GM19193 (cell line): Measurements from ENCODE around the gene CTDP1.

ENCODE experiments used
- POLR2A ChIP-seq: IDR thresholded peaks from 4 replicates; pipeline ENCODE4 v1.6.1; 2011; ENCODE audit not compliant: insufficient read depth, insufficient read length; ENCODE audit errors: extremely low read depth

CTDP1 gene

DNA sequence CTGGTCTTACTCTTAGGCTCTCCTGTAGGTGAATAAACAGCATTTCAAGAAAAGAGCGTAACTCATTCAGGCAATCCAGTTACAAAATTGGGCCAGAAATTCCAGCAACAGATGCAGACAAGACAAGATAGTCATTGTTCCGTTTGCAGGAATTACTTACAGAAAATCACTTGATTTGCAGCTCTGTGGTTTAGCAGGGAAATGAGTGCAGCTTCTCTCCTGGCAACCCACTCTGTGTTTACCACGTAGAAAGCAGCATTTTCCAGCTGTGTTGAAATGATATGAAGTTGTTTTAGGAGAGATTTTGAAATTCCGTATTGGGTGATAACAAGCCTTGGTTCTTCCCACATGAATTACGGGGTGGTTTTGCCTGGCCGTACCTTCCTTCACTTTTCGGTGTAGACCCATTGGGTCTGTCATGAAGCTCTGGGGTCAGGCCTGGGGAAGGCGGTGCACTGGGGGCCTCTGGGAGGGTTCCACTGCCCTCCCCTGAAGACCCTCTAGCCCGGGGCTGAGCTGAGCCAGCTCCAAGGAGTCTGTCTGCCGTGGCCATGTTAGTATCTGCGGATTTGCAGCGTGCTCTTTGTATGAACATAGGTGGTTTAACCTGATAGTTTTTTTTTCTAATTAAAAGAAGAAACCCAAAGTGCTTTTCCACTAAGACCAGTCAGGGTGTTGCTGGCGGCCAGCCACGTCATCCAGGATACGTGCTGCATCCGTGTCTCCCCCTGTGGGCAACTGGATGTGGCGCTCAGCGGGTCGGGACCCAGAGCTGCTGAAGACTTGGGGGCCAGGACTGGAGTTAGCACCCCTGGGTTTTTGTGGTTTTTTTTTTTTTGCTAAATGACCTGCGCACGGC lies 59.2 kb downstream of the CTDP1 start:
- no peak for TF ChIP-seq POLR2A

DNA sequence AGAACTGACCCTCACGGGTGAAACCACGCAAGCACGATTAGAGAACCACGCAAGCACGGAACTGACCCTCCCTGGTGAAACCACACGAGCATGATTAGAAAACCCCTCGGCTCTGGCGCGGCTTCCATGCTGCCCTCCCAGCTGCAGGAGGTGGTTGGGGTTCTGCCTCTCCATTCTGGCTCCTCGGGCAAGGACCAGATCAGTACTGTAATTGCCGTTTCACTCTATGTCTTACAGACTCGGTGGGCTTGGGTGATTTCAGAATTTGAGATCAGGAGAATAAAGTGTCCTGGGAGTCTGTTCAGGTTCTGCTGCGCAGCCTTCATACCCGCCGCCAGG lies 59.8 kb downstream of the CTDP1 start:
- TF ChIP-seq POLR2A: no peak

DNA sequence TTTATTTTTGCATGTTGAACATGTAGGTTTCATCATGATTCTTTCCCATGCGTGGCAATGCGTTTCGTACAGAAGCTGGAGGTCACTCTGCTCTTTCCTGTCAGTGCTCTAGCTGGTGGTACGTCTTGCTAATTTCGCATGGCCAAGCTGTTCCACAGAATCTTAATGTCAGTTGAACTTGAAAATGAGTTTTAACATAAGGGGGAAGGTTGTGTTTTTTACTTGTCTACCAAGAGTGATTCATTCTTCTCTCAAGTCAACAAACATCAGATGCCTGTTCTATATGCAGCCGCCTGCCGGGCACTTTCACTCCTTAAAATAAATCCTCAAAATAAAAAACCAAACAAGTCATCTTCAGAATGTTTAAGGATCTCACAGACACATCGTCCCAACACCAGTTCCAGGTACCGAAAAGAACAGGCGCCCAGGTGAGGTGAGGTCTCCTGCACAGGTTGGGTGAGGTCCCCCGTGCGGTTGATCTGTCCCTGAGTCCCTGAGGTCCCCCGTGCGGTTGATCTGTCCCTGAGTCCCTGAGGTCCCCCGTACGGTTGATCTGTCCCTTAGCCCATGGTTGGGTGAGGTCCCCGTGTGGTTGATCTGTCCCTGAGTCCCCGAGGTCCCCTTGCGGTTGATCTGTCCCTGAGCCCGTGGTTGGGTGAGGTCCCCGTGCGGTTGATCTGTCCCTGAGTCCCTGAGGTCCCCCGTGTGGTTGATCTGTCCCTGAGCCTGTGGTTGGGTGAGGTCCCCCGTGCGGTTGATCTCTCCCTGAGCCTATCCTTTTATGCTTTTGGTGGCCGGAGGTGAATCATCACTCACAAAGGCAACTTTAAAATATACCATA lies 61.1 kb downstream of the CTDP1 start:
- TF ChIP-seq POLR2A: no peak

DNA sequence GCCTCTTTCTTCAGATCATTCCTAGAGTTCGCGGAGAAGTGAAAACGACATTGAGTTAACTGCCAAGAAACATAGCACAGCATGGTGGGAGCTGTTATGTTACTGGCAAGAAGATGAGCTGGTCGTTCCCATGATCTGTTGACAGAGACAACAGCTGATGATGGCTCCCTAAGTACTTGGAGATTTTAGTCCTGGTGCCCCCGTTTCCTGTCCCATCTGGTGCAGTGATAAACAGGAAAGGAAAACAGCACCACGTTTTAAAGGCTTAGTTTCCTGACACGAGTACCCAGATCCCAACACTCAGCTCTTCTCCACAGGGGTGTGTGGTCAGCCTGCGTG lies 61.7 kb downstream of the CTDP1 start:
- no peak for TF ChIP-seq POLR2A

DNA sequence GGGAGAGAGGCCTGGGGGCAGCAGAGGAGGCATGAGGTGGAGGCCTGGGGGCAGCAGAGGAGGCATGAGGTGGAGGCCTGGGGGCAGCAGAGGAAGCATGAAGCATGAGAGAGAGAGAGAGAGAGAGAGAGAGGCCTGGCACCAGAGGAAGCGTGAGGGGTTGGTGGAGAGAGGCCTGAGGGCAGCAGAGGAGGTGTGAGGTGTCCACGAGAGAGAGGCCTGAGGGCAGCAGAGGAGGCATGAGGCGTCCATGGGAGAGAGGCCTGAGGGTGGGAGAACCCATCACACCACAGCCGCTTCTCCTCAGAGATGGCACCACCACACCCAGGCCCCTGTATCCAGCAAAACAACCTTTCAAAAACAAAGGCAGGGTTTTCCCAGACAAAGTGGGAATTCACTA lies 62.5 kb downstream of the CTDP1 start:
- TF ChIP-seq POLR2A: no peak

DNA sequence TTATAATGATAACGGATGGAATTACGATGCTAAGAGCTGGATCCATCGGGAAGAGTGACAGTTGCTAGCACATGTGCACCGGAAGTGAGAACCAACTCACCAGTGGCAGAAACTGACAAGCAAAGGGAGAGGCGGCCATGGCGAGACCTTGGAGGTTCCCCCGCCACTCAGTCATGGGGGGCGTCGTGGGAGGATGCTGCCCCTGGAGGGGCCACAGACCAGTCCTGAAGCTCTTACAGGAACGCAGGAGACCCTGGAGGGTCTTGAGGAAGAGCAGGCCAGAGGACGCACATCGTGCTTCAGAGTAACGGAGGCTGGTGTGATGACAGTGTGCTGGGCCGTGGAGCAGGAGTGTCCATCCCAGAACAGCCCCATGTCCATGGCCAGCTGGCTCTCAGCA lies 65.0 kb downstream of the CTDP1 start:
- TF ChIP-seq POLR2A: no peak

DNA sequence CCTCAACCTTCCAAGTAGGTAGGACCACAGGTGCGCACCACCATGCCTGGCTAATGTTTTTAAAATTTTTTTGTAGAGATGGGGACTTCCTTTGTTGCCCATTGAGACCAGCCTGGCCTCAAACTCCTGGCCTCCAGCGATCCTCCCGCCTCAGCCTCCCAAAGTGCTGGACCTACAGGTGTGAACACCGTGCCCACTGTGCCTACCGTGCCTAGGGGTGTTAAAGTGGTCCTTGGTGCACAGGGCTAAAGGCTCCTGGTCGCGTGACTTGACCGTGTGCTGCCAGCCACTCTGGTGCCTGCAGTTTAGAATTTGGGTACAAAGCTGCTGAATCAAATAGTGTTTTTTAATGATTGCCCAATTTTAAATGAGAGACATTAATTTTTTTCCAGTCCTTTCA lies 67.1 kb downstream of the CTDP1 start:
- TF ChIP-seq POLR2A: no peak

DNA sequence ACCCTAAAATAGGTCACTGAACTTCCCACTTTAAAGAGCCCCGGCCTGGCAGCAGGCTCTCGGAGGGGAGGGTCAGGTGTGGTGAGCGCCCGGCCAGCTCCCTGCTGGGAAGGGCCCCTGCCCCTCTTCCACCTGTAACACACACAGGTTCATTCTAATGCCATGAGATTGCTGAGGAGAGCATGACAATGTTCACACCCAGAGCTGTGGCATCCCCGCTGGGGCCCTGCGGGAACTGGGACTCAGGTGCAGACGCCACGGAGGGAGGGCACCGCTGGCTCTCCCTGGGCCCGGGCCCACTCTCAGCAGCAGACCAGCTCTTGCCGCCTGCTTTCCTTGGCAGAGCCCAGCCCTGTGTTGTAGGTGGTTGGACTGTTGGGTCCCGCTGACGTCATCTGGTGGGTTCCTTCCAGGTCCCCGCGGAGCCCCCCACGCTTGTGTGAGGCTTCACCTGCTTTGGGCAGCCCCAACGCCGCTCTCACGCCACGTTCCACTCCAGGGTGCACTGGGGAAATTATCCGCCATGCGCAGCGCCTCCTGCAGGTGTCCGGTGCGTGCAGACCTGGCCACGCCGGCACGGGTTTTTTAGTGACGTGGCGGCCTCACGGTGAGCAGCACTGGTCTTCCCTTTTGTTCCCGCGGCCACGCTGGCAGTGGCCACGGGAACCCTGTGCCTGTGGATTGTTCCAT lies 67.7 kb downstream of the CTDP1 start:
- TF ChIP-seq POLR2A: no peak

DNA sequence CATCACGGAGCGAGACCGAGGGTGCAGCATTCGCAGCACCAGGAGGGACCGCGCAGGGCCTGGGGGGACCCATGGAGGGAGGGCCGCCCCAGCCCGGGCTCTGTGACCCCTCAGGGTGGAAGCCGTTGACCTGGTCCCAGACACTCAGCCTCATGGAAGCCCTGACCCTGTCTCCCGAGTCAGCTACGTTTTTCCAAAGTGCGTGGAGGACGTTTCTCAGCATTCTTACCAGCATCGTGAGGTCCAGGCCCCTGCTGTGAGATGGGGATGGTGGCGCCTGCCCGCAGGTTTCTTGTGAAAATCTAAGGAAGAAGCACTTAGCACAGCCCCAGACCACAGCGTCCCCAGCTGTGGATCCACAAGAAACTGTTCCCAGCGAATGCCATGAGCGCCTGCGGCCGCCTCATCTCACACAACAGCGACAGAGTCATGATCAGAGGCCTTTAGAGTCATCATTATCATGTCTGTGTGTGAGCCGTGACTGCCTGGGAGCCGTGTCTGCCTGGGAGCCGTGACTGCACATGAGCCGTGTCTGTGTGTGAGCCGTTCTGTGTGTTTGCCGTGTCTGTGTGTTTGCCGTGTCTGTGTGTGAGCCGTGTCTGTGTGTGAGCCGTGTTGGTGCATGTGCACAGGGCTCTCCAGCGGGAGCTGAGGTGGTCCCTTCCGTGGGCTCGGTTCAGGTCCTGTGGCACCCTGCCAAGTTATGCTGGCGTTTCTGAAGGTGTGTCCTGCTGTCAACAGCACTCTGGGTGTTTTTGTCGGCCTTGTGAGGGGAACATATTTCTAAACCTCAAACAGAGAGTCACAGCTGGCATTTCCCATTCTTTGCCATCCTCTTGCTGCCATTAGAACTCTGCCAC lies 68.9 kb downstream of the CTDP1 start:
- no peak for TF ChIP-seq POLR2A

DNA sequence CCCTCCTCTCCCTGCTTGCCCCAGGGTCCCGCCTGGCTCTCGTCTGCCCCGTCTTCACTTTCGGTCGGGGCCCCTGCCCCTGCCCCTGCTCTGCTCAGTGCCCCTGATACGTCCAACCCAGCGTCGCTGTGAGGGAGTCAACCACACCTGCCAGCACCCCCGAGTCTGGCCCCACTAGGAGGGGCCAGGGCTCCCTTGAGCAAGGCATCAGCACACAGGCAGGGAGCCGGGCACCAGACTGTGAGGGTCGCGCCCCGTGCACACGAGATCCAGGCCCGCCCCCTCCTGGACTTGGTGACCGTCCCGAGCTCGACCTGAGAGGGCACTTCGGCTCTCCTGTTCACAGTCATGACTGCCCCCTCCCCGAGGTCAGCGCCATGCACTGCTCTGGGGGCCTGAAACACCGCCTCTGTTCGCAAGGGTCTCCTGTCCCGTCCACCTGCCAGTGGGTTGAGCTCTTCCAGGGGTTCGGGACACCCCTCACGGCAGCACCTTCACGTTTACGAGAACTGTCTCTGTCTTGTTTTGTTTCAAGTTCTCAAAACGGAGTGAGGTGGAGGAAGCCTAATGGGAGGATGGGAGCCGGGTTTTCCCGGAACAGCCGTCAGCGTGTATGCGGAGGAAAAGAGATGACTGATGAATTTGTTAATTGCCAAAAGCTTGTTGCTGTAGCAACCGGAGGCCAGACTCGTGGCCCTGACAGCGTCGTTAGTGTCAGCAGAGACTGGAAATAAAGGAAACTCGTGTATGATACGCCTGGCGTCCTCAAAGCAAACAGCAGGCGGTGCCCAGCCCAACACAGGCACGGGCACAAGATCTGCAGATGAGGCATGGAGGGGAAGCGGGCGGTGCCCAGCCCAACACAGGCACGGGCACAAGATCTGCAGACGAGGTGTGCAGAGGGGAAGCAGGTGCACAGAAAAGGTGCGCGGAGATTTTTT lies 69.9 kb downstream of the CTDP1 start:
- TF ChIP-seq POLR2A: no peak

DNA sequence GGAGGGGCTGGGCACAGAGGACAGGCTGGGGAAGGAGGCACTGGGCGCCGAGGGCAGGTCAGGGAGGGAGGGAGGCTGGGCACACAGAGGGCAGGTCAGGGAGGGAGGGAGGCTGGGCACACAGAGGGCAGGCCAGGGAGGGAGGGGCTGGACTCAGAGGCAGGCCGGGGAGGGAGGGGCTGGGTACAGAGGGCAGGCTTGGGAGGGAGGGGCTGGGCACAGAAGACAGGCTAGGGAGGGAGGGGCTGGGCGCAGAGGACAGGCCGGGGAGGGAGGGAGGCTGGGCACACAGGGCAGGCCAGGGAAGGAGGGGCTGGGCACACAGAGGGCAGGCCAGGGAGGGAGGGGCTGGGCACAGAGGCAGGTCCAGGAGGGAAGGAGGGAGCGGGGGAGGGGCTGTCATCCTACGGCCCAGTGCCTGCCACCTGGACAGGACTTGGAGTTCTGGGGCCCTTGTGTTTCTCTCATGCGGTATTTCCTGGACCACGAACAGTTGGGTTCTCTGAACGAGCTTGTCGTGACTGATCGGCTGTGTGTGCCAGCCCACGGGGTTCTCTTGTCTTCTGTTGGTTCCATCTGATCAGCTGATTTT lies 71.5 kb downstream of the CTDP1 start:
- TF ChIP-seq POLR2A: no peak

DNA sequence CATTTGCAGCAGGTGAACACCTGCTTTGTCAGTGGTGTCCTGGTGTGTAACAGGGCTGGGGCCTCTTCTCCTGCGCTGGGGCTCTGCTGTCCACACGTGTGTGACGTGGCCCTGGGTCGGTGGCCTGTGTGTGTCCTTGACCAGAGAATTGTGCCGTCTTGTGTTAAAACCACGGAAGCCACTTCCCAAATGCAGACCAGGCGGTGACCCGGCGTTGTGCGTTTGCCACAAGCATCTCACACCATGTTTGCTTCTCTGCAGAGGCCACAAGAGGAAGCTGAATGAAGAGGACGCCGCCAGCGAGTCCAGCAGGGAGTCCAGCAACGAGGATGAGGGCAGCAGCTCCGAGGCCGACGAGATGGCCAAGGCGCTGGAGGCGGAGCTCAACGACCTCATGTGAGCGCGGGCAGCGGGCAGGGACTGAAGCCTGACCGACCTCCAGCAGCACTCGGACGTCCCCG lies 73.8 kb downstream of the CTDP1 start:
- no peak for TF ChIP-seq POLR2A
